DMS153 treated with DMSO at 0.1 percent for 48 hours (cell line): ENCODE results near the gene DUSP3.
"Not testable (repeated sequence)": the region's sequence is repeated elsewhere in the genome, so short reads cannot be mapped to it uniquely, and the experiment has no call there.

Source experiments
- DNase-seq: peaks from one replicate; lab custom pipeline; 2025; ENCODE audit not compliant: unreplicated experiment; lab: John Stamatoyannopoulos, UW

Gene DUSP3

GRCh38 chr17:43801844-43802243 is 23.1 kb upstream of the DUSP3 start:
- no peak for DNase-seq

DNA sequence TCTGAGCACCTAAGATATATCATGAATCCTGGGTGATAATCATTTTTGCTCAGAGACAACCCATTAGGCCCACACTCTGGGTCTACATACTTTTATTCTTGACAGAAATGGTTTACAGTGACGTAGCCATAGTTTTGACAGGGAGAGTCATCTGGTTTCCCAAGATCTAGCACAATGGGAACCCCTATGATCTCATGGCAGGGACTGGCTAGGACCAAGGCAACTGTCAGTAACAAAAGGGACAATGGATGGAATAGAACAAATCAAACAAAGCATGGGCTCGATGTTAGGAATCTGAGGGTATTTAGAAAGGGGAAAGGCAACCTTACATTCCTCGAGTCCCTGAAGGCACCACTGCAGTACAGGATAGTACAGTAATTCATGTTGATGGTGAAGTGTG is 22.0 kb upstream of the DUSP3 start:
- no peak for DNase-seq

DNA sequence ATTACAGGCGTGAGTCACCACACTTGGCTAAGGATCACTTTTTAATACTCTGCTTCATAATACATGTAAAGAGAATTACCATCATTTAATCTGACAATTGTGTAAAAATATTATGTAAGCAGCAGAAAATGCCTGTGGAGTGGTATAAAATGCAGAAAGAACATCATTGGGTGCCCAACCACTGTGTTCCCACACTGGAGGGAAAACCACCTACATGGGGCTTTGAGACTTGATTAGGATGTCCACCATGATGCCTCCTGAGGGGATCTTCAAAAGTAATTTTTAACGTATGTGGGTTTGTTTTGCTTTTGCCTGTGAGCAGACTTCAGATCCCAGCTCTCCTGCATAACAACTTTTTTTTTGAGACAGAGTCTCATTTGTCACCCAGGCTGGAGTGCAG is 20.3 kb upstream of the DUSP3 start:
- no peak for DNase-seq

- DNase-seq, result not testable (repeated sequence)
Observed at GRCh38 chr17:43798024-43798423, 19.2 kb upstream of the DUSP3 start.

DNA sequence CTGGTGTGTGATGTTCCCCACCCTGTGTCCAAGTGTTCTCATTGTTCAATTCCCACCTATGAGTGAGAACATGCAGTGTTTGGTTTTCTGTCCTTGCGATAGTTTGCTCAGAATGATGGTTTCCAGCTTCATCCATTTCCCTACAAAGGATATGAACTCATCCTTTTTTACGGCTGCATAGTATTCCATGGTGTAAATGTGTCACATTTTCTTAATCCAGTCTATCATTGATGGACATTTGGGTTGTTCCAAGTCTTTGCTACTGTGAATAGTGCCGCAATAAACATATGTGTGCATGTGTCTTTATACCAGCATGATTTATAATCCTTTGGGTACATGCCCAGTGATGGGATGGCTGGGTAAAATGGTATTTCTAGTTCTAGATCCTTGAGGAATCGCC is 13.9 kb upstream of the DUSP3 start:
- DNase-seq, result not testable (repeated sequence)

- peak; percentile 56 for DNase-seq
Observed at GRCh38 chr17:43791589-43791988, 12.8 kb upstream of the DUSP3 start.

GRCh38 chr17:43790311-43790940 is 11.6 kb upstream of the DUSP3 start:
- DNase-seq, result peak; percentile 34

DNA sequence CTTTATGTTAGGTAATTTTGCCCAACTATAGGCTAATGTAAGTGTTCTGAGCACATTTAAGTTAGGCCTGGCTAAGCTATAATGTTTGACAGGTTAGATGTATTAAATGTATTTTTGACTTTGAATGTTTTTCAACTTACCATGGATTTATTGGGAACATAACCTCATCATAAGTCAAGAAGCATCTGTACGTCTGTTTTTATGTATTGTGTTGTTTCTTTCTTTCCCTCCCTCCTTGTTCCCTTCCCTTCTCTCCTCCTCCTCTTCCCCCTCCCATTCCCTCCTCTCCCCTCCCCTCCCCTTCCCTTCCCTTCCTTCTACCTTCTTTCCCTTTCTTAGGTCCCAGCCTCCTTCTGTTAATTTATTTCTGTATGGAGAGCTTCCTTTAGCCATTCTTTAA is 10.7 kb upstream of the DUSP3 start:
- DNase-seq, result no peak

DNA sequence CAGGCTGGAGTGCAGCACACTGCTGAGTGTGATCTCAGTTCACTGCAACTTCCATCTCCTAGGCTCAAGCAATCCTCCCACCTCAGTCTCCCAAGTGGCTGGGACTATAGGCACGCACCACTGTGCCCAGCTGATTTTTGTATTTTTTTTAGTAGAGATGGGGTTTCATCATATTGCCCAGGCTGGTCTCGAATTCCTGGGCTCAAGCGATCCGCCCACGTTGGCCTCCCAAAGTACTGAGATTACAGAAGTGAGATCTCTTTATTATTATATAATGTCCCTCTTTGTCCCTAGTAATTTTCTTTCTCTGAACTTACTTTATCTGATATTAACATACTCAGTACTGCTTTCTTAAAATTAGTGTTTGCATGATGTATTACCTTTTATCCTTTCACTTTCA is 9.8 kb upstream of the DUSP3 start:
- DNase-seq, result no peak

DNA sequence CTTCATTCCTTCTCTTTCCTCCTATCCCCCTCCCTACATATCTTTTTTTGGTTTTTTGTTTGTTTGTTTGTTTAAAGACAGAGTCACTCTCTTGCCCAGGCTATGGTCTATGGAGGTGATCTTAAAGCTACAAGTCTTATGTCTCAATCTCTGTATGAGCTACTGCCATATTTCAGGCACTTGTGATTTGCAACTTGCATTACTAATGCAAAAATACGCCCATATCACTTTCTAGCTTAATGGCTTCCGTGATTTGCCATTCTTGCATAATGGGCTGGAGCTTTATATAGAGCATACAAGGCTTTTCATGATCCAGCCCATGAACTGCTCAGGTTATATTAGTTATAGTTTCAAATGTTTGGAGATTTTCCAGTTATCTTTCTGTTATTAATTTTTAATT is 9.0 kb upstream of the DUSP3 start:
- no peak for DNase-seq

GRCh38 chr17:43784628-43785101 is 5.9 kb upstream of the DUSP3 start:
- DNase-seq, result no peak

GRCh38 chr17:43784068-43784467 is 5.3 kb upstream of the DUSP3 start:
- DNase-seq, result no peak

GRCh38 chr17:43782913-43783680 is 4.3 kb upstream of the DUSP3 start:
- no peak for DNase-seq

DNA sequence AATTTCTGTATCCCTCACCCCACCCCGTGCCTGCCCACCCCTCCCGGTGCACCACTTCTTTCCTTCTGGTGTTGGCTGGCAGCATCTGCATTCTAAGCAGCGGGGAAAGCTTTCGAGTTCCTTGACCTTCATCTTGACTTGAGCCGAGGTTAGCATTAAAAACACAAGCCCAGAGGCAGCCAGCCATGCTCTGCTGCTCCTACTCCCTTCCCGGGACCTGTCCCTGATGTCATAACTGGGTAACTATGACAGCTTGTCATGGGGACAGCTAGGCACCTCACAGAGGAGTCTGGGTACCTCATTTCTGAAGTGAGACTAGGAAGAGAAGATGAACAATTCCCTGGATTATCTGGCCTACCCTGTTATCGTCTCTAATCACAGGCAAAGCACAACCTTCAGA is 1.4 kb upstream of the DUSP3 start, which contains the start of gene CFAP97D1:
Gene CFAP97D1 (plus strand): TSS at position 301 of the 400 bp plus-strand sequence. CDS start 28 bp downstream, at position 329.
- DNase-seq, result no peak

GRCh38 chr17:43779145-43780125 is 658 bp upstream of the DUSP3 start:
- no peak for DNase-seq

DNA sequence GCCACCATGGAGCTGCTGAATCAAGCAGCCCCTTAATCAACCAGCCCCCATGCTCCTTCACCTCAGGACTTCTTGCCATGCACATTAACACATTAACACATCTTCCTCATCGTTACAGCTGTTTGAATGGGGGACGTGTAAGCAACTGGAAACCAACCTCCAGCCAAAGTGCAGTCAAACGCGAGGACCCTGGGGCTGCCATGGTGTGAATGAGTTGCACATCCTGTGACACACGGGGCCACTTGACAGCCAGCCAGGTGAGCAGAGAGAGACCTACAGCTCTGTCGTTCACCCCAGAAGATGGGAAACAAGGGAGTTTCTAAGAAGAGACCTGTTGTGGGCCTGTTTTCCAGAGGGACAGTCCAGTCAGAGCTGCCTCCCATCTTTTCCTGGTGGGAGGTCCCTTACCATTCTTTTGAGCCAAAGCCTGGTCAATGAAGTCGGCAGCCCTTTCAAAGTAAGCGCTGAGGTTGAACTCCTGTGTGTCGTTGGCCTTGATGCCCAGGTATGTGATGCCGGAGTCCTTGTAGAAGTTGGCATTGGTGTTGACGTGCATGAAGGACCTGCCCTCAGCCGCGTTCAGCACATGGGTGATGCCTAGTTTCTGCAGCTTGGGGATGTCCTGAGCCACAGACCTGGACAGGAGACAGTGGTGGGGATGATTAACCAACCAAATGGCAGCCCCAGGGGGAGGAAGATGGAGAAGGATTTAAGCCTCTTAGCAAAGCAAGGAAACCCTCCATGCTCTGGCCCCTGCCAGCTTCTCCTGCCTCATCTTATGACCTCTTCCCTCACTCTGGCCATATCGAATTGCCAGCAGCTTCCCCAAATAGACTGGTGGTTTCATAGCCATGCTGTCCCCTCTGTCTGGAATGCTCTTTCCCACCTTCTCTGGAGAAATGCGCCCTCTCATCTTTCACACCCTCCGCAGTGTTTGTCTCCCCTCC is 4.2 kb downstream of the DUSP3 start:
- no peak for DNase-seq

DNA sequence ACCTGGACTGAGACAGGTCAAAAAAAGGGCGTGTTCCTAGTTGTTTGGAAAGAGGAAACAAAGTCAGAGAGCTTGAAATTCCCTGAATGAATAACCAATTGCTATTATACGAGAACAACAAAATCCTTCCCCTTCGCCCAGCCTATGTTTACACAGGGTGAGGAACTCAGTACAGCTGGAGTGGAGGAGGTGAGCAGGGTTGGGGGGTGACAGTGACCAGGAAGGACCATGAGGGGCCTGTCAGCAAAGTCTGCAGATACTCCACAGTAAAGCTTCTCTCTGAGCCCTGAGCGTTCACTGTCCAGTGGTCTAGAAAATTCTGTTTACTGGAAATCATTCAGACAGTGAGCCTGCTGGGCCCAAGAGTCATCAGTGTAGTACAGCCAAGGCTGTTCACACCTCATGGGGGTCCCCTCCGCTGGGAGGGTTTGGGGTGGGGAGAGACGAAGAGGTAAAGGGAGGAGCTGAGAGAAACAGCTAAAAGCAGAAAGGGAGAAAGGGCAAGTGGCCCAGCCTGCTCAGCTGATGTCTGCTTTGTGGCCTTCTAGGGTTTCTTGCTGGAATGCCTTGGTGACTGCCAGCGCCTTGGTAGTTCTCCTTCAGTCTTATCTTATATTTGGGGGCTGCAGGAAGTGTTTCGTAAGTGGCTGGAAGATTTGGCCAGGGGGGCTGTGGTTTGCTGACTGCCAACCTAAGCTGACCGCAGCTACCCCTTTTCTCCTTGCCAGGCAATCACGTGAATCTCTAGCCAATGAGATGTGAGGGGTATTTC is 5.7 kb downstream of the DUSP3 start:
- DNase-seq, result no peak

DNA sequence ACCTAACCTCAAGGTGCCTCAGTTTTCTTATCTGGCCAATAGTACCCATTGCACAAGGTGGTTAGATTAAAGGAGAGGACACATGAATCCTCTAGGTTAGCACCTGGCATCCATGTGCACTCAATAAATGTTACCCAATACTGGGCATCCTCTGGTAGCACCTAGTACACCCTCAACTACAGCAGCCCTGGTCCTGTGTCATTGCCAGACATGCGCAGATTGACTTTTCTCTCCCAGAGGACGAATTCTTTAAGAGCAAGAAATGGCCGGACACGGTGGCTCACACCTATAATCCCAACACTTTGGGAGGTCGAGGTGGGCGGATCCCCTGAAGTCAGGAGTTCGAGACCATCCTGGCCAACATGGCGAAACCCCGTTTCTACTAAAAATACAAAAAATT is 7.3 kb downstream of the DUSP3 start:
- DNase-seq, result no peak

DNA sequence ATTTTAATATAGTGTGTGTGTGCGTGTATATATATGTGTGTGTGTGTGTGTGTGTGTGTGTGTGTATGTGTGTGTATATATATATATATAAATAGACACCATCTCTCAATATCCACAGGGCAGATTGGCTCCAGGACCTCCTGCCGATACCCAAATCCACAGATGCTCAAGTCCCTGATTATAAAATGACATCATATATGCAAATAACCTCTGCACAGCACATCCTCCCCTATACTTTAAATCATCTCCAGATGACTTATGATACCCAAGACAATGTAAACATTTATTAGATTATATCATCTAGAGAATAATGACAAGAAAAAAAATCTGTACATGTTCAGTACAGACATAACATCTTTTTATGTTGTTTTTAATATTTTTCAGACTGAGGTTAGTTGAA is 7.8 kb downstream of the DUSP3 start:
- DNase-seq, result no peak
